MM.1S (cell line): ENCODE results near the gene PSAPL1.

ENCODE experiments used
- CTCF ChIP-seq: fragments of 300-600 bp; sonication (generic); IDR thresholded peaks from 2 replicates; pipeline ENCODE4 v1.5.1; 2016; ENCODE audit warnings: antibody characterized with exemption, low read length, mixed read lengths
- EZH2 ChIP-seq: fragments of 300-600 bp; sonication (generic); optimal IDR thresholded peaks from 2 replicates; pipeline ENCODE3; 2017; ENCODE audit warnings: low read depth, mild to moderate bottlenecking, antibody characterized with exemption, low read length, mixed read lengths

- no peak for TF ChIP-seq CTCF
- TF ChIP-seq EZH2 = no peak
These were observed 26.5 kb upstream of the PSAPL1 start for GRCh38 chr4:7461230-7461629.
